ENCODE measurements around the gene NR1H2.

GRCh38 chr19:50419022-50419579, 42.8 kb downstream of the NR1H2 start:
- TF ChIP-seq CTCF (IDR thresholded peaks at IDR 0.05; ENCODE audit: insufficient read depth, low read length) (no peak), POLR2AphosphoS5 (IDR thresholded peaks at IDR 0.05; ENCODE audit: low read depth) (no peak), REST (IDR thresholded peaks at IDR 0.05; ENCODE audit: insufficient replicate concordance, low read depth) (no peak), SPI1 (IDR thresholded peaks at IDR 0.05; ENCODE audit: borderline replicate concordance, low read depth) (no peak)

All from HL-60 (cell line).